HepG2 (cell line): ENCODE results near the gene KLKB1. TPM values are rescaled to one million over a fixed set of nuclear protein-coding genes. Genes with fewer than 3 reads are reported as not detected.

Experiments used
- ATAC-seq: fragments of 200-7000 bp; cut with Tn5 transposase; 3 replicates; pipeline ENCODE4 v1.9.1; 2020; ENCODE audit warnings: mild to moderate bottlenecking, moderate library complexity
- BruUV-seq: library from RNA; stranded (reverse); fragments of 400-500 nt; replicated peaks from 2 replicates; lab custom pipeline; 2021; lab: Mats Ljungman, UMichigan
- CTCF ChIA-PET: fragments of 300-600 bp; formaldehyde crosslinking; extraction: SDS; loops from one replicate; lab custom pipeline; 2021; ENCODE audit warnings: low total read pairs, inconsistent platforms, low intra/inter-chr PET ratio; lab: Yijun Ruan, JAX
- POLR2A ChIA-PET: fragments of 350-600 bp; sonication (Branson Sonifier 250); formaldehyde crosslinking; loops from one replicate; lab custom pipeline; 2020; ENCODE audit warnings: antibody characterized with exemption, inconsistent platforms; lab: Yijun Ruan, JAX
- DNase-seq: peaks from one replicate; pipeline ENCODE4 v3.0.0-alpha.2; 2015; ENCODE audit warnings: low spot score
- FAIRE-seq: peaks from 3 replicates; lab custom pipeline; 2011; peaks lifted over from hg19 to GRCh38; lab: Jason Lieb, UNC
- H2AFZ ChIP-seq: one replicate; pipeline ENCODE4 v1.6.1; 2011; ENCODE audit warnings: low read length, inconsistent platforms
- H3K27ac ChIP-seq: fragments of 300-600 bp; 3 replicates; pipeline ENCODE4 v1.8.0; 2011; ENCODE audit warnings: mixed run types, mild to moderate bottlenecking, mixed read lengths, low read length, inconsistent platforms; ENCODE audit not compliant: insufficient read depth; ENCODE audit errors: extremely low read length
- H3K27me3 ChIP-seq, 2 experiments: fragments of 200-600 bp in 1 of 2; 2 replicates in 1 of 2; 3 replicates in 1 of 2; pipeline versions ENCODE4 v1.6.0 to v1.8.0; 2011; ENCODE audit warnings: low read length in 2 of 2, mild to moderate bottlenecking in 2 of 2, moderate library complexity in 2 of 2, inconsistent platforms in 1 of 2; ENCODE audit not compliant: insufficient read depth in 2 of 2, control insufficient read depth in 1 of 2
- H3K36me3 ChIP-seq, 2 experiments: fragments of 200-600 bp in 1 of 2; replicated peaks in 1 of 2; 2 replicates in 1 of 2; 3 replicates in 1 of 2; pipeline versions ENCODE4 v1.5.1 to v1.8.0; 2011; ENCODE audit warnings: low read length in 2 of 2, inconsistent platforms in 1 of 2; ENCODE audit not compliant: insufficient read depth in 2 of 2, control insufficient read depth in 1 of 2
- H3K4me1 ChIP-seq: 2 replicates; pipeline ENCODE4 v1.5.1; 2012; ENCODE audit warnings: low read length, inconsistent platforms; ENCODE audit not compliant: insufficient read depth
- H3K4me2 ChIP-seq: 2 replicates; pipeline ENCODE4 v1.6.0; 2011; ENCODE audit warnings: low read depth, low read length, inconsistent platforms
- H3K4me3 ChIP-seq, 3 experiments: fragments of 200-600 bp in 1 of 3; sonication (generic), shearing (Covaris generic) in 1 of 3; replicated peaks in 1 of 3; 2 replicates each; pipeline ENCODE4 v1.5.1; 2011 to 2016; ENCODE audit warnings: low read length in 3 of 3, inconsistent platforms in 2 of 3, low read depth in 2 of 3, mild to moderate bottlenecking in 2 of 3, control low read depth in 1 of 3, mixed read lengths in 1 of 3; ENCODE audit not compliant: insufficient read depth in 1 of 3
- H3K79me2 ChIP-seq: one replicate; pipeline ENCODE4 v1.6.1; 2011; ENCODE audit warnings: low read length, inconsistent platforms; ENCODE audit not compliant: insufficient read depth
- H3K9ac ChIP-seq: 2 replicates; pipeline ENCODE4 v1.6.0; 2011; ENCODE audit warnings: mild to moderate bottlenecking, low read depth, low read length, inconsistent platforms; ENCODE audit not compliant: insufficient read depth
- H3K9me3 ChIP-seq: 2 replicates; pipeline ENCODE4 v1.5.1; 2012; ENCODE audit warnings: mild to moderate bottlenecking, low read length
- H4K20me1 ChIP-seq: 2 replicates; pipeline ENCODE4 v1.6.0; 2011; ENCODE audit warnings: inconsistent platforms, mild to moderate bottlenecking, low read length, moderate library complexity; ENCODE audit not compliant: insufficient read depth
- CBX5 ChIP-seq: sonication (generic); formaldehyde crosslinking; IDR thresholded peaks from 2 replicates; pipeline ENCODE4 v1.4.0; 2020; ENCODE audit warnings: missing genetic modification reagents, borderline replicate concordance
- GATAD1 ChIP-seq: IDR thresholded peaks from 2 replicates; pipeline ENCODE4 v1.6.1; 2016; ENCODE audit warnings: missing genetic modification reagents, missing compliant biosample characterization
- HIC2 ChIP-seq: sonication (generic); formaldehyde crosslinking; IDR thresholded peaks from 2 replicates; pipeline ENCODE4 v1.9.0; 2022; ENCODE audit warnings: low read depth, missing genetic modification reagents
- RAD21 ChIP-seq: fragments of 450-650 bp; formaldehyde crosslinking; IDR thresholded peaks from 2 replicates; pipeline ENCODE4 v1.5.0; 2020; ENCODE audit warnings: mild to moderate bottlenecking
- ZMYM4 ChIP-seq: sonication (generic); formaldehyde crosslinking; IDR thresholded peaks from 2 replicates; pipeline ENCODE4 v1.8.1; 2023; ENCODE audit warnings: mild to moderate bottlenecking, missing genetic modification reagents
- ZNF30 ChIP-seq: sonication (generic); formaldehyde crosslinking; IDR thresholded peaks from 2 replicates; pipeline ENCODE4 v1.5.0; 2020; ENCODE audit warnings: mild to moderate bottlenecking, missing genetic modification reagents
- ZNF761 ChIP-seq: sonication (generic); formaldehyde crosslinking; conservative IDR thresholded peaks from 2 replicates; pipeline ENCODE4 v1.4.0; 2020; ENCODE audit warnings: mild to moderate bottlenecking, missing genetic modification reagents
- WGBS: methylation state at CpG from one replicate; pipeline ENCODE4 v1.1.6; 2017; ENCODE audit warnings: low lambda C conversion rate; 5-methylcytosine and 5-hydroxymethylcytosine counted together
- in situ Hi-C: cut with HindIII; loops from 2 replicates; pipeline ENCODE4 v1.10.0; 2017; ENCODE audit warnings: low pct_unique_long_range_greater_than_20kb; ENCODE audit not compliant: extremely low pct_ligation_motif_present
- intact Hi-C: fragments of 100-400 bp; cut with micrococcal nuclease; formaldehyde crosslinking; loops from one replicate; pipeline ENCODE4 v1.10.0; 2022; ENCODE audit not compliant: unreplicated experiment
- polyA plus RNA-seq, 8 experiments: library from polyadenylated mRNA; depleted of rRNA in 3 of 8; stranded (reverse) in 7 of 8; unstranded in 1 of 8; fragments of >200 nt; fragmentation: Illumina TruSeq in 4 of 8; extraction: Trizol in 4 of 8; gene quantifications; 2 replicates each; pipeline versions ENCODE4 v1.2.1 to v1.2.3, GENCODE V29; 2011 to 2016; ENCODE audit warnings: low read depth in 4 of 8, missing spikeins in 1 of 8, mixed read lengths in 1 of 8; ENCODE audit not compliant: insufficient read depth in 1 of 8
- total RNA-seq, 5 experiments: library from RNA; depleted of rRNA; stranded (reverse); fragments of >200 nt; fragmentation: Illumina TruSeq; extraction: Trizol; gene quantifications; 2 replicates each; pipeline ENCODE4 v1.2.3, GENCODE V29; 2016; ENCODE audit warnings: low read depth in 1 of 5
- TF ChIP-seq, protein P1 (sequence below): fragments of 450-650 bp; IDR thresholded peaks from 2 replicates; pipeline ENCODE4 v1.6.1; 2016

The KLKB1 gene
- total and polyA plus RNA-seq, 2 of the 13 experiments (the other 11 are each of a cell fraction or from before 2014, with no cell fraction given): 0.26 to 0.49 TPM

DNA sequence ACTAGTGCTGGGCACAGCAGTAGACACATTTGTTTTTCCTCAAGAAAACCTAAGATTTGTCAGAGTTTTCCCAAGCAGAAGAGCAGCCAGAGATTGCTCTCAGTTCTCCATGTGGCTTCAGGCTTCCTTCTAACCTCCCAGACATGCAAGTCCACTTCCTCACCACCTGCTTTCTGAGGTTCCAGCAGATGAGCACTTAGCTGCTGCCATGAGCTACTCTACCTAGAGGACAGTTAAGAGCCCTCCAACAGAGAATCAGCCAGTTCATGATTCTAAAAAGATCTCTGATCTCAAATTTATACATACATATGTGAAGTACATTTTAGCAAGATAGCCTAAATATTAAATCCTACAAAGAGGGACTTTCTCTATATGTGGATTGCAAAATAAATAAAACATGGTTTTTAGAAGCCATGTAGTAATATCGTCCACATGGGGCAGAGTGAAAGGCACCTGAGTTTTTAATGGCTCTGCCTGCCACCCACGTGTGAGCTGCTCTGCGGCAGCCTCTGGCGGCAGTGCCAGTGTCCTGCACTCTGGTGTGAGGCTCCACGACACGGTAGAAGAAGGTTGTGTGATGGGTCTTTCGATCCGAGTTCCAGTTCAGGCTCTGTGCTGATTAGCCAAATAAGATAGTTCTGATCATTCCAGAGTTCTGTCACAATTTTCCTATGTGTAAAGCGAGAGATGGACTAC lies 25.6 kb upstream of the KLKB1 start (continued):
- TF ChIP-seq CBX5 (peak; percentile 45; the same call in 1 of the 2 replicates), RAD21 (CRISPR knock-in tag) (peak; percentile 81), ZMYM4 (CRISPR knock-in tag) (peak; percentile 87), ZNF30 (CRISPR knock-in tag) (no peak), HIC2 (CRISPR knock-in tag) (peak; percentile 73)

GRCh38 chr4:186202490-186203140 lies 24.7 kb upstream of the KLKB1 start:
- Histone ChIP-seq H3K4me3 (no peak overlapping the region), H3K36me3 (no peaks in the 10 kb centered on the region), H2AFZ (no peak overlapping the region), H3K79me2 (no peaks in the 10 kb centered on the region)
- in situ Hi-C loops: no loop called here
- POLR2A ChIA-PET: interaction anchor here (1.1 to 1.9 kb wide), 3 partner anchors 10 to 63 kb away, joined by 3 to 12 read pairs (median 11); partner anchors contain the start of gene CYP4V2
- 87% methylated on average over 8 of the region's 8 CpGs for WGBS
- FAIRE-seq: no peak
- no TSS peak for BruUV-seq
- TF ChIP-seq, protein P1, sequence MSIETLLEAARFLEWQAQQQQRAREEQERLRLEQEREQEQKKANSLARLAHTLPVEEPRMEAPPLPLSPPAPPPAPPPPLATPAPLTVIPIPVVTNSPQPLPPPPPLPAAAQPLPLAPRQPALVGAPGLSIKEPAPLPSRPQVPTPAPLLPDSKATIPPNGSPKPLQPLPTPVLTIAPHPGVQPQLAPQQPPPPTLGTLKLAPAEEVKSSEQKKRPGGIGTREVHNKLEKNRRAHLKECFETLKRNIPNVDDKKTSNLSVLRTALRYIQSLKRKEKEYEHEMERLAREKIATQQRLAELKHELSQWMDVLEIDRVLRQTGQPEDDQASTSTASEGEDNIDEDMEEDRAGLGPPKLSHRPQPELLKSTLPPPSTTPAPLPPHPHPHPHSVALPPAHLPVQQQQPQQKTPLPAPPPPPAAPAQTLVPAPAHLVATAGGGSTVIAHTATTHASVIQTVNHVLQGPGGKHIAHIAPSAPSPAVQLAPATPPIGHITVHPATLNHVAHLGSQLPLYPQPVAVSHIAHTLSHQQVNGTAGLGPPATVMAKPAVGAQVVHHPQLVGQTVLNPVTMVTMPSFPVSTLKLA: peak; percentile 93
- TF ChIP-seq ZNF761 (CRISPR knock-in tag) (0 out of 2 replicates have a peak, but pooled peaks have one; percentile 8), GATAD1 (CRISPR knock-in tag) (no peak)
- TF ChIP-seq, all 625 proteins: peak for 2
- intact Hi-C loops: loop anchor here (5.0 kb wide), 1 partner anchor 135 kb away; the partner anchor contains the start of gene TLR3
- no peak overlapping the region for H3K9ac ChIP-seq
- H3K4me2 ChIP-seq: no peak overlapping the region
- H3K27ac ChIP-seq: no peak overlapping the region
- H3K27me3 ChIP-seq: no peaks in the 10 kb centered on the region
- 0 out of 2 replicates have a peak, but pooled peaks cover 5% of the 10 kb centered on the region for H3K4me1 ChIP-seq
- CTCF ChIA-PET: interaction anchor here (1.7 kb wide), 1 partner anchor 53 kb away, joined by 6 read pairs; no protein-coding TSS in a partner anchor
- DNase-seq (no peak), ATAC-seq (no peak)
- no peaks in the 10 kb centered on the region for H4K20me1 ChIP-seq
- H3K9me3 ChIP-seq: no peaks in the 10 kb centered on the region
